ENCODE measurements around the gene CLUH. TPM values are rescaled to one million over a fixed set of nuclear protein-coding genes. Genes with fewer than 3 reads are reported as not detected.

Gene CLUH
- total RNA-seq, 1 donor from 2014 or later = 65.7 TPM

DNA sequence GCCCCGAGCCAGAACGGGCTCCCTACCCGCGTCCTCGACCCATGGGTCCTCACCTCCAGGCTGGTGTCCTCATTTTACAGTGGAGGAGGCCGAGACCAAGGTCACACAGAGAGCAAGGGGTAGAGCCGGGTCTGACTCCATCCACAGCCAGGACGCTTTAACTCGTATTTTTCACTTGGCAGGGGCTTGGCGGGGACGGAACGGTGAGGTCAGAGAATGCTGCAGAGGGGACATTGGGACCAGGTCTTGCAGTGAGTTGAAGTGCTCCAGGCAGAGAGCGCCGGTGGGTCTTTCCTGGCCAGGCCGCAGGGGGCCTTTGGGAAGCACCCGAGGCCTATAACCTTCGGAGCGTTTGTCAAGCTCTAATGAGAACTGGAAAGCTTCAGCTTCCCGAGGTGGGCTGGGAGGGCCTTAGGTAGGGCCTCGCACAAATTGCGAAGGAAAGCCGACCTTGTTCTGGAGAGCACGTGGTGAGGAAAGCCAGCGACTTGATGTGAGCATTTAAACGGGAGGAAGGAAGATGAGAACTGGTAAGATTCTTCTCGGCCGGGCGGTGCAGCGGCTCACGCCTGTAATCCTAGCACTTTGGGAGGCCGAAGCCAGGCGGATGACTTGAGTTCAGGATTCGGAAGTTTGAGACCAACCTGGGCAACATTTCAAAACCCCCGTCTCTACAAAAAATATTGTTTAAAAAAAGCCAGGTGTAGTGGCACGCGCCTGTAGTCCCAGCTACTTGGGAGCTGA lies 908 bp upstream of the CLUH start:
- DNase-seq (ENCODE audit: low read depth) = no peak
- TF ChIP-seq, protein P1, sequence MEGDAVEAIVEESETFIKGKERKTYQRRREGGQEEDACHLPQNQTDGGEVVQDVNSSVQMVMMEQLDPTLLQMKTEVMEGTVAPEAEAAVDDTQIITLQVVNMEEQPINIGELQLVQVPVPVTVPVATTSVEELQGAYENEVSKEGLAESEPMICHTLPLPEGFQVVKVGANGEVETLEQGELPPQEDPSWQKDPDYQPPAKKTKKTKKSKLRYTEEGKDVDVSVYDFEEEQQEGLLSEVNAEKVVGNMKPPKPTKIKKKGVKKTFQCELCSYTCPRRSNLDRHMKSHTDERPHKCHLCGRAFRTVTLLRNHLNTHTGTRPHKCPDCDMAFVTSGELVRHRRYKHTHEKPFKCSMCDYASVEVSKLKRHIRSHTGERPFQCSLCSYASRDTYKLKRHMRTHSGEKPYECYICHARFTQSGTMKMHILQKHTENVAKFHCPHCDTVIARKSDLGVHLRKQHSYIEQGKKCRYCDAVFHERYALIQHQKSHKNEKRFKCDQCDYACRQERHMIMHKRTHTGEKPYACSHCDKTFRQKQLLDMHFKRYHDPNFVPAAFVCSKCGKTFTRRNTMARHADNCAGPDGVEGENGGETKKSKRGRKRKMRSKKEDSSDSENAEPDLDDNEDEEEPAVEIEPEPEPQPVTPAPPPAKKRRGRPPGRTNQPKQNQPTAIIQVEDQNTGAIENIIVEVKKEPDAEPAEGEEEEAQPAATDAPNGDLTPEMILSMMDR (conservative IDR thresholded peaks at IDR 0.05; ENCODE audit: low read depth, low read length) = no peak
- peak overlapping the region; percentile 72 for H3K4me3 ChIP-seq (ENCODE audit: low read depth, low read length)

DNA sequence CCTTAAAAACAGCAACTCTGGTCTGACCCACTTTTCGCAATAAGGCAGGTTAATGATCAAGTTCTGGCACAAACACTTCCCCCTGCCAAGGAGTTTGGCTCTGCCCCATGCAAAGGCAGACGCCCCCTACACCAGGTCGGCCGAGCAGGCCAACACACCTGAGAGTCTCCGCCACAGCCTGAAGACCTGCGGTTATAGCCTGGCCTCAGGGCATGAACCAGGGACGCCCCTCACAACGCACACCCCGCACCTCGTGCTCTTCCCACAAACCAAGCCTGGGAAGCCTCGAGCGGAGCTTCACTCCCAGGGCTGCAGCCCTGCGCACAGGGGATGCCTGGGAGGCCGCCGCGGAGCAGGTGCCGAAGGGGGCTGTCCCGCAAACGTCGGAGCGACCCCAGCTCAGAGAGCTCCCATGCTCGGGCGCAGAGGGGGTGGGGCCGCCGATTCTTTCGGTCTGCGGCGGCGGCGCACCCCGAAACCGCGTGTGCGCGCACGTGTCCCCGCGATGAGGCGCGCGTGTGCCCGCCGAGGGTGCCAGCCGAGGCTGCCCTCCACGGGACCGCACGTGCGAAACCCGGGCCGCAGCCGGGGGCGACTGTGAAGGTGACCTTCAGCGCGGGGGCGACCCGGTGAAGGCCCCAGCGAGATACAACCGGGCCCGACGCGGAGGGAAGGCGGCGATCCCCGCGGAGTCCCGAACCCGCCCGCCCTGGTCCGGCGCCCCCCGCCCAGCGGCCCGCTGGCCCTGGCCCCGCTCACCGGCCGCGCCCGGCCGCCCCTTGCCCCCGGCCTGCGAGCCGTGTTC lies 559 bp downstream of the CLUH start:
- H3K4me3 ChIP-seq (ENCODE audit: low read depth, low read length) = peak overlapping the region; percentile 72
- DNase-seq (ENCODE audit: low read depth) = peak; percentile 65
- TF ChIP-seq, protein P1 (conservative IDR thresholded peaks at IDR 0.05; ENCODE audit: low read depth, low read length) = no peak

DNA sequence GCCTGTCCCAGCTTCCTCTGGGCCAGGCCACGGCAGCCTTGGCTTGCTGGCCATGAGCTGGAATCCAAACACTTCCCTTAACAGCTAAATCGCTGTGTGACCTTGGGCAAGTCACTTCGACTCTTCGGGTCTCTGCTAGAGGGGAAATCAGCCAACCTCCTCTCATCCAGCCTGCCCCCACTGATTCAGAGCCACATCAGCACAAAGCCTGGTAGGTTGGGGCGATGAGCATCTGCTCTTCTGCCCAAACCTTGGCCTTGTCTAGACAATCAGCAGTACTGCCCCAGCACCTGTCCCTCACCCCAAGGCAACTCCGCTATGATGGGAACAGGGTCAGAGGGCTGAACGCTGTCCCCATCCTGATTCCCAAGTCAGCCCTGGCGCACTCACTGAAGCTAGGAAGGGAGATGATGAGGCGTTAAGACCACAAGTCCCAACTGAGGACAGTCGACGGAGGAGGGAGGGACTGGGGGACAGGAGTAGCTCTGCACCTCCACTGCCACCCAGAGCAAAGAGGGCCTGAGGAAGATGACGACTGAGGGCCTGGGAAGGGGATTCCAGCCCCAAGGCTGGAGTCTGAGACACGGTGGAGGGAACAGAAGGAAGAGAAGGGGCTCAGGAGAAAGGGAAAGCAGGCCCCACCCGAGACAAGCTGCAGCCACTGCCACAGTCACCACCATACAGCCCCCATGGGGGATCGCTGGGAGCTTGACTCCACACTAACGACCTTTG lies 1.3 kb downstream of the CLUH start:
- H3K4me3 ChIP-seq (ENCODE audit: low read depth, low read length) = peak overlapping the region; percentile 72
- TF ChIP-seq, protein P1 (conservative IDR thresholded peaks at IDR 0.05; ENCODE audit: low read depth, low read length) = no peak
- no peak for DNase-seq (ENCODE audit: low read depth)

DNA sequence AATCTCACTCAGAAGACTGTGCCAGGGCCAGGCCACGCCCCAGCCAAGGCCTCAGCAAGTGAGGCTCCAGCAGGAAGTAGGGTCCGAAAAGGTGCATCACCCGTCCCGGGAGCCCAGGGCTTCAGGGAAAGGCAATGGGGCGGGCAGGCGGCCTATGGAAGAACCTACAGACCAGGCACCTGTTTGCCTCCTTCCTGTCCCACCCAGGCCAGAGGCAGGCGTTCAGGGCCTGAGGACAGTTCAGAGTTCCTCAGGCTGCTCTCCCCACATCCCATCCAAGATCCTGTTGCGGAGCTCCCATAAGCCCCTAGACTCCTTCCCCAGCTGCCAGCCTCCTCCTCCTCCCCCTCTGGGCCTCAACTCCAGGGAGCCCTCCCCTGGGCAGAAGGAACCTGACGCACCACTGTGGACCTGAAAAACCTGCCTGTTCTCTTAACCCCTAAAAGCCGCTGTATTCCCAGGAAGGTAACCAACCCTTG lies 2.3 kb downstream of the CLUH start:
- DNase-seq (ENCODE audit: low read depth) = no peak
- H3K4me3 ChIP-seq (ENCODE audit: low read depth, low read length) = peak overlapping the region; percentile 72
- TF ChIP-seq, protein P1 (conservative IDR thresholded peaks at IDR 0.05; ENCODE audit: low read depth, low read length) = no peak

DNA sequence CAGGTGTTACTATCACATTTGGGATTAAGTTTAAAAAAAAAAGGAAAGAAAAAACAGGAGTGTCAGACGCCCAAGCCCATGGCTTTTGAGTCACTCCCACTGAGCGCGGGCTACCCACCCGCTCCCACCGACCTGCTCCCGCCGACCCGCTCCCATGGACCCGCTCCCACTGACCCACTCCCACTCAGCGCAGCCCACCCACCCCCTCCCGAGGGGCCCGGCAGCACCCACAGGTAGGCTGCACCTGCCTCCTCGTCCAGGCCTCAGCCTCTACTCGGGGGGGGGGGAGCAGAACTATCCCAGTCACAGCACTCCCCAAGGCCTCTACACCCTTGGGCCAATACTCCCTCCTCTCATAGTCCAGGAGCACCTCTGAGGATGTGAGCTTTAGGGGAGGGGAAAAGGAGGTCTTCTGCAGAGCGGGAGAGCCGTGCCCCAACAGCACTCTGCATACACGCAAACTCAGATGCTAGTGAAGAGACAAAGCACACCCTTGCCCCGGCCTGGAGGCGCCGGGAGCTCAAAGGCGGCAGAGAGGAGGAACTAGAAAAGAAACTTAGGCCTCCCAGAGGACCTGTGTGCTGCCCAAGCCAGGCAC lies 2.9 kb downstream of the CLUH start:
- H3K4me3 ChIP-seq (ENCODE audit: low read depth, low read length) = peak overlapping the region; percentile 72
- no peak for DNase-seq (ENCODE audit: low read depth)
- TF ChIP-seq, protein P1 (conservative IDR thresholded peaks at IDR 0.05; ENCODE audit: low read depth, low read length) = no peak

DNA sequence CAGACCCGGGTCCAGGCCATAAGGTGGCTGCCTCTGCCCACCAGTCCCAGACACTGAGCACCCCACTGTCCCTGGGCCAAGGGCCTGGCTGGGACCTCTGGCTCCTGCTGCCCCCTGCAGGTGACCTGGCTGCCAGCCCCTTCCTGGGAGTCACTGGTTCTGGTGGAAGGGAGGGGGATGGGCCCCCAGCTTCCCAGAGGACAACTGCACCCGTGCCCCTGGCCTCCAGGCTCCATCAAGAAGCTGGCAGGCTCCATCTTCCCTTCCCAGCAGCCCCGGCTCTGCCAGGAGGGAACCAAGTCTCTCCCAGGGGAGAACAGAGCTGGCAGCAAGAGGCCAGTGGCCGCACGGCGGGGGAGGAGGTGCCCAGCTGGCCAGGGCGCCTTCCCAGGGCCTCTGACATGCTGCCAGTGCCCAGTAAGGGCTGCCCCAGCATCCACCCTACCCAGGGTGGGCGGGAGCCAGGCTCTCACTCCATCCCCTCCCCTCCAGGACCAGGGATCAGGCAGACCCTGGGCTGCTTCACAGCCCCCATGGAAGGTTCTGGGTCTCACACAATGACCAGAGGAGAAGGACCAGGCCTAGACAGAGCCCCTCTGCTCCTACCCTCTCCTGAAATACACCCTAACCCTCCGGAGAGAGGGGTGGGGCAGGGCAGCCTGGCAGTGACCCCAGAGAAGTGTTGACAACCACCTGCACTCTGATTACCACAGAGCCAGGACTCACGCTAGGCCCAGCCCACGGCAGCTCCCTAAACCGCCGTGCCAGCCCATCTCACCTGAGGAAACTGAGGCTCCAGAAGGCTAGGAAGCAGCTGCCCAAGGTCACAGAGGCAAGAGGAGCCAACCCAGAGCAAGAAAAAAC lies 3.6 kb downstream of the CLUH start:
- peak overlapping the region; percentile 72 for H3K4me3 ChIP-seq (ENCODE audit: low read depth, low read length)

More for the DNA sequence above, 3.6 kb downstream of the CLUH start:
- no peak for DNase-seq (ENCODE audit: low read depth)
- TF ChIP-seq, protein P1 (conservative IDR thresholded peaks at IDR 0.05; ENCODE audit: low read depth, low read length) = peak; percentile 70

All from epithelial cell of proximal tubule (primary cell).